Epithelial cell of esophagus (primary cell): Measurements from ENCODE around the gene AMOTL1.

Experiments used
- DNase-seq: peaks from one replicate; pipeline ENCODE4 v3.0.0; 2010; ENCODE audit warnings: low read depth
- H3K4me3 ChIP-seq: 2 replicates; pipeline ENCODE4 v1.5.1; 2011; ENCODE audit warnings: mild to moderate bottlenecking, low read length, control low read depth
- CTCF ChIP-seq: IDR thresholded peaks from 2 replicates; pipeline ENCODE4 v1.5.1; 2011; ENCODE audit warnings: low read depth, mild to moderate bottlenecking, low read length, control low read depth, inconsistent platforms; ENCODE audit not compliant: insufficient read depth; ENCODE audit errors: missing control alignments

Gene AMOTL1

DNA sequence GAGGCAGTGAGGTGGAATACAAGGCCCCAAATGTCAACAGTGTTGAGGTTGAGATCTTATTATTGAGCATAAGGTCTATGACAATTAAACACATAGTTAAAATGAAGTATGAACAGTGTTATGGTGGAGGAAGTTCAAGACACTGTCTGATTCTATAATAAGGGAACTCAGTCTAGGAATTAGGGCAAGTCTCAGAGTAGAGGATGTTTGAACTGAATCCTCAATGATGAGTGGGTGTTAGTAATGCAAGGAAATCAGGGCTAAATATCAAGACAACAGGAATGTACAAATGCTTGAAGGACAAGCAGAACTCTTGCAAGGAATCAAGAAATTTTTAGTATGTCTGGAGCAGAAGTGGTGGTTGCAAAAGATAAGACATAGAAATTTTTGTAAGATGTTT lies 152.2 kb downstream of the AMOTL1 start:
- no peak for TF ChIP-seq CTCF
- DNase-seq = no peak

GRCh38 chr11:94922321-94923003 lies 154.3 kb downstream of the AMOTL1 start:
- no peak for DNase-seq
- no peak overlapping the region for H3K4me3 ChIP-seq
- no peak for TF ChIP-seq CTCF

More for the DNA sequence above, 152.2 kb downstream of the AMOTL1 start:
- H3K4me3 ChIP-seq = no peak overlapping the region

DNA sequence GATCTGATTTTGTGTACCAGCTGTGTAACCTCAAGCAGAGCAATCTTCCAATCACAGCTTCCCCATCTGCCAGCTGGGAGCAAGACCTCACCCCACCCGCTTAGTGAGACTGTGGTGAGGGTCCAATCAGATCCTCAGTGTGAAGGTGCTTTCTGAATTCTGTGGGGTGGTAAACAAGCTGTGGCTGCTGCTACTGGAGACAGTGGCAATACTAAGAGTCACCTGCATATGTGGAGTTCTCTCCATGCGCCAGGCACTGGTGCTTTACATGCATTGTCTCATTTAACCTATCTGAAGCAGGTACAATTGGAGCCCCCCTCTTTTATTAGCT lies 154.8 kb downstream of the AMOTL1 start:
- H3K4me3 ChIP-seq = no peak overlapping the region
- no peak for DNase-seq
- TF ChIP-seq CTCF = no peak

DNA sequence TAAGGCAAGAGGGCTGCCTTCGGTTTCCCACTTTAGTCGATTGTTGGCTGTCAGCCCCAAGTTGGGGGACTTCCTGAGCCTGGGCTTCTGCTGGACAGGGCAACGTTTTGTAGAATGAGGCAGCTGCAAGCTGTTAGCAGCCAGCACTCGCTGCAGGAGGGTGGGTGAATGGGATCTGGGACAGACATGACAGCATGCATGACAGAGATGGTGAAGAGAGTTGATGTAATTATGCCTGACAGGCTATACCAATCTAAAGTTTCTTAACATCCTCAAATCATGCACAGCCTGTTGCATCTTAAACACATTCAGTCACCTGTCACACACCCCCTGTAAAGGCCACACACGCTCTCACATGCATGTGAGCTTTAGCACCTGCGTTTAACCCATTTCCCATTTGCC lies 156.0 kb downstream of the AMOTL1 start:
- DNase-seq = no peak
- no peak for TF ChIP-seq CTCF
- H3K4me3 ChIP-seq = no peak overlapping the region

- H3K4me3 ChIP-seq = no peak overlapping the region
- no peak for TF ChIP-seq CTCF
- no peak for DNase-seq
Observed at GRCh38 chr11:94924612-94925011, 156.5 kb downstream of the AMOTL1 start.

DNA sequence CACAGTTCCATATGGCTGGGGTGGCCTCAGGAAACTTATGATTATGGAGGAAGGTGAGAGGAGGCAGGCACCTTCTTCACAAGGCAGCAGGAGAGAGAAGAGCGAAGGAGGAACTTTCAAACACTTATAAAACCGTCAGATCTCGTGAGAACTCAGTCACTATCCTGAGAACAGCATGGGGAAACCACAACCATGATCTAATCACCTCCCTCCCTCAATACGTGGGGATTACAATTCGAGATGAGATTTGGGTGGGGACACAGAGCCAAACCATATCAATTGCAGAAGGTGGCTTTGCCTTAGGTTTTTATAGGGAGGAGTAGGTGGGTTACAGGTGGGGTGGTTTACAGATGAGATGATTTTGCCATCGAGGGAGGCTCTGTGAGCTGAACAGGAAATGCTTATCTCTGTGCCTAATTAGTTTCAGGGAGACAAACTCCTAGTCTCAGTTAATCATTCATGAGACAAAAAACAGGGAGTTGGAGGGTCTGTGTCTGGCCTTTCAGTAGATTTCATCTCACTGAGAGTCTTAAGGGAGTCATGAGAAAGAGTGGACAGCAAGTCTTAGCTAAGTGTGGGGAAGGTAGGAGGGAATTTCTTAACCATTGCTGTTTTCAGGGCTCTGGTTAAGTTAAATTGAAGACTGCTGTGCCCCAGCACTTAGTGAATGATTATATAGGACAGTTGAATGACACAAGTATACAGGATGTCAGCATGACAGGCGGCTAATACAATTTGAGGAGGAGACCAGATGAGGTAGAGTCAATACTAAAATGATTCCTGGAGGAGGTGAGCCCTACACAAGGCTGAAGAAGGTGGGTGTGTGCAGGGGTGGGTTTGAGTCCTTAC lies 157.5 kb downstream of the AMOTL1 start:
- H3K4me3 ChIP-seq = no peak overlapping the region
- TF ChIP-seq CTCF = no peak
- no peak for DNase-seq
